ENCODE data around the gene PODN. TPM values are rescaled to one million over a fixed set of nuclear protein-coding genes. Genes with fewer than 3 reads are reported as not detected.

Gene PODN
- total RNA-seq, 1 experiment from 2014 or later = not detected

DNA sequence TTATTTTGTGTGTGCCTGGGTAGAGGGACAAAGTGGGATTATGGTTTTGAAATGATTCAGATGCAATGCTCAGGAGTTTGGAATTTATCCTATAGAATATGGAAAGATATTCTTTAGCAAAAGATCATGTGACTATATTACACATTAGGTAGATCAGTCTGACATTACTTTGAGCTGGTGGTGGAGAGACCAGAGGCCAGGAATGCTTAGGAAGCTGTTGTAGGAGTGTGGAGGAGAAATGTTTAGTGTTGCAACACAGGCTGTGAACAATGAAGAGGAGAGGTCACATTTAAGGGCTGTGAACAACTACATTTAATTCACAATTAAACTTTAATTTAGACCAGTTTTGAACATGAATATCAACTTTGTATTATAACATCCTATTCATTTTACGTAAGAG lies 45.3 kb upstream of the PODN start:
- intact Hi-C loops (cut with micrococcal nuclease; ENCODE audit: unreplicated experiment) = no loop called here
- Mint-ChIP-seq H3K4me1 (ENCODE audit: low read depth, unreplicated experiment) (peaks cover 14% of the 10 kb centered on the region), H3K9me3 (ENCODE audit: unreplicated experiment) (no peaks in the 10 kb centered on the region), H3K36me3 (ENCODE audit: insufficient read depth, unreplicated experiment) (no peaks in the 10 kb centered on the region), H3K27ac (ENCODE audit: unreplicated experiment) (no peak overlapping the region), H3K27me3 (ENCODE audit: insufficient read depth, unreplicated experiment) (no peaks in the 10 kb centered on the region), H3K4me3 (ENCODE audit: unreplicated experiment) (no peak overlapping the region)
- TF ChIP-seq, protein P1, sequence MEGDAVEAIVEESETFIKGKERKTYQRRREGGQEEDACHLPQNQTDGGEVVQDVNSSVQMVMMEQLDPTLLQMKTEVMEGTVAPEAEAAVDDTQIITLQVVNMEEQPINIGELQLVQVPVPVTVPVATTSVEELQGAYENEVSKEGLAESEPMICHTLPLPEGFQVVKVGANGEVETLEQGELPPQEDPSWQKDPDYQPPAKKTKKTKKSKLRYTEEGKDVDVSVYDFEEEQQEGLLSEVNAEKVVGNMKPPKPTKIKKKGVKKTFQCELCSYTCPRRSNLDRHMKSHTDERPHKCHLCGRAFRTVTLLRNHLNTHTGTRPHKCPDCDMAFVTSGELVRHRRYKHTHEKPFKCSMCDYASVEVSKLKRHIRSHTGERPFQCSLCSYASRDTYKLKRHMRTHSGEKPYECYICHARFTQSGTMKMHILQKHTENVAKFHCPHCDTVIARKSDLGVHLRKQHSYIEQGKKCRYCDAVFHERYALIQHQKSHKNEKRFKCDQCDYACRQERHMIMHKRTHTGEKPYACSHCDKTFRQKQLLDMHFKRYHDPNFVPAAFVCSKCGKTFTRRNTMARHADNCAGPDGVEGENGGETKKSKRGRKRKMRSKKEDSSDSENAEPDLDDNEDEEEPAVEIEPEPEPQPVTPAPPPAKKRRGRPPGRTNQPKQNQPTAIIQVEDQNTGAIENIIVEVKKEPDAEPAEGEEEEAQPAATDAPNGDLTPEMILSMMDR (IDR thresholded peaks at IDR 0.05; ENCODE audit: insufficient read depth in 1 of 2, low read depth in 1 of 2, low read length in 1 of 2, severe bottlenecking in 1 of 2, unreplicated experiment in 1 of 2) = no peak
- ChIA-PET POLR2A (no interaction called here), CTCF (no interaction called here)
- H3K27me3 ChIP-seq (replicated peaks; ENCODE audit: control insufficient read depth, insufficient read depth, low read length) = no peaks in the 10 kb centered on the region
- DNase-seq = no peak
- H3K36me3 ChIP-seq (ENCODE audit: control insufficient read depth, insufficient read depth, low read length) = no peaks in the 10 kb centered on the region
- peaks cover 4% of the 10 kb centered on the region; the same call in 1 of the 2 replicates for H3K4me1 ChIP-seq
- BruUV-seq (replicated peaks) = no TSS peak
- no peak overlapping the region for H3K4me3 ChIP-seq (ENCODE audit: low read depth, low read length)
- no peaks in the 10 kb centered on the region for H3K9me3 ChIP-seq

DNA sequence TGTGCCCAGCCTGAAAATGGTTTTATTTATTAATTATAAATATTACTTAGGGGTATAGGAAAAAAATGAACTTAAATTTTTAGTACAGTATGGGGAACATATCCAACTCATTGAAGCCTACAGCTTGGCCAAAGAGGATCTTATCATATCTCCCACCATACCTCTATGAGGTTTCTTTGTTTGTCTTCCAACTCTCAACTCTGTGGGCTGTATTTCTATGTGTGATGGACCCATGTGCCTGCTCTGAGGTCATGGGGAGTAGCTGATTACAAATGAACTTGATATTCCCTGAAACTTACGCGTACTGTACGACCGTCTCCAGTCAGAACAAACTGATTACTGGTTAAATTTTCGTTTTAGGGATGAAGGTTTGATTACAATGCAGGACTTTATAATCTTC lies 41.4 kb upstream of the PODN start:
- CTCF ChIA-PET = no interaction called here

DNA sequence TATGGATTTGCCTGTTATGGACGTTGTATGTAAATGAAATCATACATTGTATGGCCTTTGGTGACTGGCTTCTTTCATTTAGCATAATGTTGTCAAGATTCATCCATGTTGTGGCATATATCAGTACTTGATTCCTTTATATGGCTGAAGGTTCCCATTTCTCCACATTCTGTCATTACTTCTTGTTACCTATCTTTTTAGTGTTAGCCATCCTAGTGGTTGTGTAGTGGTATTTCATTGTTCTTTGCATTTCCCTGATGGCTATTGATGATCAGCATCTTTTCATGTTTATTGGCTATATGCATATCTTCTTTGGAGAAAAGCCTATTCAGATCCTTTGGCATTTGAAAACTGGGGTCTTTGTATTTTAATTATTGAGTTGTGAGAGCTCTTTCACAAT lies 39.8 kb upstream of the PODN start:
- no peak overlapping the region for H3K4me3 ChIP-seq (ENCODE audit: low read depth, low read length)
- Mint-ChIP-seq H3K9me3 (ENCODE audit: unreplicated experiment) (no peaks in the 10 kb centered on the region), H3K27ac (ENCODE audit: unreplicated experiment) (no peak overlapping the region), H3K36me3 (ENCODE audit: insufficient read depth, unreplicated experiment) (no peaks in the 10 kb centered on the region), H3K27me3 (ENCODE audit: insufficient read depth, unreplicated experiment) (no peaks in the 10 kb centered on the region), H3K4me3 (ENCODE audit: unreplicated experiment) (no peak overlapping the region), H3K4me1 (ENCODE audit: low read depth, unreplicated experiment) (no peaks in the 10 kb centered on the region)
- intact Hi-C loops (cut with micrococcal nuclease; ENCODE audit: unreplicated experiment) = no loop called here
- no peaks in the 10 kb centered on the region for H3K4me1 ChIP-seq
- no peak for DNase-seq
- H3K27me3 ChIP-seq (replicated peaks; ENCODE audit: control insufficient read depth, insufficient read depth, low read length) = no peaks in the 10 kb centered on the region
- no peaks in the 10 kb centered on the region for H3K36me3 ChIP-seq (ENCODE audit: control insufficient read depth, insufficient read depth, low read length)
- TF ChIP-seq, protein P1 (IDR thresholded peaks at IDR 0.05; ENCODE audit: insufficient read depth in 1 of 2, low read depth in 1 of 2, low read length in 1 of 2, severe bottlenecking in 1 of 2, unreplicated experiment in 1 of 2) = no peak
- CTCF ChIA-PET = interaction anchor here (0.6 kb wide), 1 partner anchor 181 kb away, joined by 3 read pairs; no protein-coding TSS in a partner anchor
- H3K9me3 ChIP-seq = no peaks in the 10 kb centered on the region
- POLR2A ChIA-PET = no interaction called here
- BruUV-seq (replicated peaks) = no TSS peak

More for the DNA sequence above, 41.4 kb upstream of the PODN start:
- Mint-ChIP-seq H3K27ac (ENCODE audit: unreplicated experiment) (no peak overlapping the region), H3K9me3 (ENCODE audit: unreplicated experiment) (no peaks in the 10 kb centered on the region), H3K27me3 (ENCODE audit: insufficient read depth, unreplicated experiment) (no peaks in the 10 kb centered on the region), H3K4me3 (ENCODE audit: unreplicated experiment) (no peak overlapping the region), H3K36me3 (ENCODE audit: insufficient read depth, unreplicated experiment) (no peaks in the 10 kb centered on the region), H3K4me1 (ENCODE audit: low read depth, unreplicated experiment) (peaks cover 10% of the 10 kb centered on the region)
- Histone ChIP-seq H3K4me3 (ENCODE audit: low read depth, low read length) (no peak overlapping the region), H3K9me3 (no peaks in the 10 kb centered on the region), H3K27me3 (replicated peaks; ENCODE audit: control insufficient read depth, insufficient read depth, low read length) (no peaks in the 10 kb centered on the region), H3K4me1 (peaks cover 4% of the 10 kb centered on the region; the same call in 1 of the 2 replicates), H3K36me3 (ENCODE audit: control insufficient read depth, insufficient read depth, low read length) (no peaks in the 10 kb centered on the region)
- POLR2A ChIA-PET = no interaction called here
- intact Hi-C loops (cut with micrococcal nuclease; ENCODE audit: unreplicated experiment) = no loop called here
- BruUV-seq (replicated peaks) = no TSS peak
- TF ChIP-seq, protein P1 (IDR thresholded peaks at IDR 0.05; ENCODE audit: insufficient read depth in 1 of 2, low read depth in 1 of 2, low read length in 1 of 2, severe bottlenecking in 1 of 2, unreplicated experiment in 1 of 2) = no peak
- no peak for DNase-seq
